ENCODE data around the gene MALAT1.

Gene MALAT1

DNA sequence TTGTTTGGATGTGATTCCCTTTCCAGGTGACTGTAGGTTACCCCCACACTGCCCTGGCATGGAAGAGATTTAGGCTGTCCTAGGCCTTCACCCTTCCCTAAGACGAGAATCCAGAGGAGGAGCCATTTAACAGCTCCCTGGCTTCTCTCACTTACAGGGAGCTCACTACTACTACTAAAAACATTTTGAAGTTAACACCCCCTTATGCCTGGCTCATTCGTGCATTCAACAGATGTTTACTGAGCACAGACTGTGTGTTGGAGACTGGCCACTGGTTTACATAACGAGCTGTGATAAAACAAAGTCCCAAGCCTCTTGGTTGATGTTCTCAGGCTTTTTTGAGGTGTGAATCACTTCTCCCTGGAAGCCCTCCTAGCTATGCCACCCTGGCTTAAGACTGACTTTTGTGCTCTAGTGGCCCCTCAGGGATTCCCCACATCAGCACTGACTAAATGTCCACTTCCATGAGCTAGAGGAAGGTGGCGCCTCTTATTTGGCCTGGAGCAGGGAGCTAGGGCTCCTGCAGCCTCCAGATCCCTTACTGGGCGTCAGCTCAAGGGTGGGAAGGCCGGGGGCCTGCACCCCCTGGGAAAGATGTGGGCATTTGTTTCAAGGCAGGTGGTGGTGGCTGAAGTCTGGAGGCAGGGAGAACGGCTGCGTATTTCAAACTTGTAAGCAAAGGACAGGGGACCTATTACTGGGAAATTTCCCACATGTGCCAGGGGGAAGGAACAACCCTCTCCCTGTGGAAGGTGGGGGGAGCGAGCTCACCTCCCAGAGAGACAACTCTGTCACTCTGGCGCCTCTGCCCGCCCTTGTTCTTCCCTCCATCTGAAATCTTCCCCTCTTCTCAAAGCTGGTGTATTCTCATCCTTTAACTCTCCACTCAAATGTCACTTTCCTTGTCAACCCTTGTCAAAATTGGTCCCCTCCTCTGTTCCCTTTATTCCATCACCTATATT, 19.4 kb upstream of the MALAT1 start:
- FAIRE-seq: no peak

DNA sequence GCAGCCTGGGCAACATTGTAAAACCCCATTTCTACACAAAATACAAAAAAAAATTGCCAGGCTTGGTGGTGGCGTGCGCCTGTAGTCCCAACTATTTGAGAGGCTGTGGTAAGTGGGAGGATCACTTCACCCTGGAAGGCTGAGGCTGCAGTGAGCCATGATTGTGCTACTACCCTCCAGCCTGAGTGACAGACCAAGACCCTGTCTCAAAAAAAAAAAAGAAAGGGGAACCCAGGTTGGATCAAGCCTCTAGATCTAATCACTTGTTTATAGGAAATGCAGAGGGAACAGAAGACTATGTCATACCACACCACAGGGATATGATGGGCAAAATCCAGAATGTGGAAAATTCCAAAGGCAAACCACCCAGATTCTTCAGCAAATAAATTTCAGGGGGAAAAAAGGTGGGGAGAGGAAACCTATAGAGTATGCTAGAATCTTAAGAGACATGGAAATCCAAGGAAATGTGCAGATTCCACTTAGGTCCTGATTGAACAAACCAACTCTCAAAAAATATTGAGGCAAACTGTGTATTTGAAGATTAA, 16.5 kb upstream of the MALAT1 start:
- no peak for FAIRE-seq

DNA sequence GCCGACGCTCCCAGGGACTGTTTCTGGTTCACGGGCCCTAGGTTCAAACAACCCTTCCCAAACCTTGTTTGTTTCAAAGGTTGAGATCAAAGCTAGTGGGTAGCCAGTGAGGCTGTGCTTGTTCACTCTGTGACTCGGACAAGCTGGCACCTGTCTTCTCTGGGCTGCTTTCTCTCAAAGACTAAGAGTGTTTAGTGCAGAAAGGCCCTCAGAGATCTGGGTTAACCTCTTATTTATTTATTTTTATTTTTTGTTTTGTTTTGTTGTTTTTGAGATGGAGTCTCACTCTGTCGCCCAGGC, 13.0 kb upstream of the MALAT1 start:
- no peak for FAIRE-seq

DNA sequence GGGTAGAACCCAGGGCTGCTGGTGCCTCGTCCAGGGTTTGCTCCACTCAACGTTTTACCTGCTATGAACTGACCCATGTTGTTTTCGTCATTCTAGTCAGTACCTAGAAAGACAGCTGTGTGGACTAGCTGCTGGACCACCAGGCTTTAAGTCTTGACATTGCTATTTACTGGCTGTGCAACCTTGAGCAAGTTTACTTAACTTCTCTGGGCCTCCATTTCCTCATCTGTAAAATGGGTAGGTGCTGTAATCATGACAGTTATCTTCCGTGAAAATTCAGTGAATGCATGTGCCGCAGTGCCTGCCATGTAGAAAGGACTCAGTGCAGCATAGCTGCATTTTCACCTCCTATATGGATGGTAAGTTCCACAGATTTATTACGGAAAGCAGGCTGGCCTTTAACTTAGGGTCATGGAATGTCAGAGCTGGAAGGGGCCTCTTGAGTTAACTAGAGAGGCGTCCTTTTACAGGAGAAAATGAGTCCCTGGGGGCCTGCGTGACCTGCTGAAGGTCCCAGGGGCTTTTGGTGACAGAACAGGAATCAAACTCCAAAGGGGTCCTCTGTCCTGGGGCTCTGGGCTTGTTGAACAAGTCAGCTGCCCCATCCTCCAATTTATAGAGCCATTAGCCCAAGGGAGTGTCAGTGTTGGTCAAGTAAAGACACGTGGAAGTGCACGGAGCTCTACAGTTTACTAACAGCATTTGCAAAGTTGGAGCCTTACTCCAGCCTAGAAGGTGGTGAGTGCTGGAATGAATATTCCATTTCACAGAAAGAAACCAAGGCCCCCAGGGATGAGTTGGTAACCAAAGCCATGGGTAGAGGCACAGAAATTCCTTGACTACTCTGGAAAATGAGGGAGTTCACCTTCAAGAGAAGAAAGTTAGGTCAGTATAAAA, 12.0 kb upstream of the MALAT1 start:
- no peak for FAIRE-seq

DNA sequence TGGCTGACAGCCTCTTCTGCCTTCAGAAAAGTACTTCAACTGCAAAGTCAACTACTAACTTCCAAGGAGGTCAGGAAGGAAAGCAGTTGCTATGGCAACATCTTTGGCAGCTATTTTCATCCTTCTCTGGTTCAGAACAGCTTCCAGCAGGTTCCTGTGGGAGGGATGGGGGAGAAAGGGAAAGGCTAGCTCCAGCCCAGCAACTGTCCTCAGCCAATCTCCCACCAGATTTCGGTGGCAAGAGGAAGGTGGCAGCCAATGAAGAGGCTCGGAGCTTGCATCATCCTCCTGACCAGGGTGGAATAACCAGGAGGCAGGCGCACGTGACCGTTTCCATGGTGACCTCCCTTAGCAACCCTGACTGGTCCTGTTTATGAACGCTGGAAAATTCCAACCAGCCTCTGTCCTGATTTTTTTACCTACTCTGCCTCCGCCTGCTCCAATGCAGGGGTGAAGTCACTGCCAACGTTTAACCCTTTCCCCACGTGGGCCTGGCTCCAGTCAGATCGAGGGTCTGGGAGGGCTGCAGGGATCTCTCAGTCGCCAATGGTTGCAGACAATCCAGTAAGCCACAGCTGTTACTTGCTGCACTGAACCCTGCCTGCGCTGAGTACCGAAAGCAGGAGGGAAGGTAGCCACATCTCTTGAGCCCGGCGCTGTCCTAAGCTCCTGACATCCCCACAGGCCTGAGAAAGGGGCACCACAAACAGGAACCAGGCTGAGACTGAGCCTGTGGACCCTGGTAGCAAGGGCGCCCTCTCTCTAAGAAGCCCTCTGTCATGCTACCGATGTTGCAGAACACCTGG, 11.2 kb upstream of the MALAT1 start:
- peak; percentile 99 for FAIRE-seq

DNA sequence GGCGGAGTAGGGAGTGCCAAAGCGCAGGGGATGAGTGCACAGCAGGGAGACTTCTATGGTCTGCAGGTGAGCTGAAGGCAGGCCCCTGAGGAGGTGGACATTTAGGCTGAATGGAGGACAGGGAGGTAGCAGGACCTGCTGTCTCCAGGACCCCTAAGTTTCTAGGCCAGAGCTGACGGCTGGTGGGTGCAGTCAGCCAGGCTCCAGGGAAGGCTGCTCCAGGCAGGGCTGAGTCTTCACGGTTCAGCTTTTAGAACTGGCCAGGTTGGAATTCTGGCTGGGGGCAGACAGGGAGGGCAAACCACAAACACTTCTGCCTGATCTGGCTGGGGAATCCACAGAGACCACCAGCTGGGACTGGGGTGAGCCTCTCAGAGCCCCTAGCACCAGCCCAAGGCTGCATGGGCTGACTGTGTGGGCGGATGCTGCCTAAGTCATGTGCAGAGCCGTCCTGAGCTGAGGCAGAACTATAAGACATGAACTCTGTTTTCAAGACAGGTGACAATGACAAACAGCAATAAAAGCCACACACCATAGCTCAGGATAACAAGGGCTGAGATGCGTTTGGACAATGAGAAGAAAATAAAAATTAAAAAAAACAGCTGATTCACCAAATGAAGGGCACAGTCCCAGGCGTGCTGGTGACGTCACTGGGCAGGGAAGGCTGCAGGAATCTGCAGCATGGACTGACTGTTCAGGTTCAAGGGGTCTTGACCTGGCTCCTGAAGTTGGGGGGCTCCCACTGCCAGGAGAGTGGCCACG, 10.4 kb upstream of the MALAT1 start:
- no peak for FAIRE-seq

DNA sequence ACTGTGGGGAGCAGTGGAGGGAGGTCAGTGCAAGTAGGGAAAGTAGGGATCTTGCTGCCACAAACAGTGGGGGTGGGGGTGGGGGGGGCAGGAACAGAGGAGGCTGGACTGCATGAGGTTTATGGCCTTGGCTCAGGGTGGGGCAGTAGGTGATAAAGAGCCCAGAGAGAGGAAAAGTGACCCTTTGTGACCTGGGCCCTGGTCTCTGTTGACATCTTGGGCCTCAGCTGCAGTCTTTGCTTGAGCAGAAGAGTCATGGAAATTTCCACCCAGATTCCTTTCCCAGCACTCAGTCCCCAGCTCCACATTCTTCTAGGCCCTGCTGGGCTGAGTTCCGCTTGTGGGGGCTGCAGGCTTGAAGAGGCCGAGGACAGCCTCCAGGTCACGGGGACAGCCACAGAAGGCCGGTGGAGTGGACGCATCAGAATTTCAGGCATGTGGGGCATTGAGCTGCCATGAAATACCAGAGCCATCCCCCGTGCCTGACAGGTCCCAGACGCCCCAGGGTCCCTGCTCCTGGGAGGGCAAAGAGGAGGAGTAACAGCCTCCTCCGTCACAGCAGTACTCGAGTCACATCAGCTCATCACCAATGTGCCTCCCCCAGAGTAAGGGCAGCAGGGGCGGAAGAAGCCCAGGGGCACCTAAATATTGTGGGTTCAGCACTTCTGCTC, 9.7 kb upstream of the MALAT1 start:
- peak; percentile 83 for FAIRE-seq

DNA sequence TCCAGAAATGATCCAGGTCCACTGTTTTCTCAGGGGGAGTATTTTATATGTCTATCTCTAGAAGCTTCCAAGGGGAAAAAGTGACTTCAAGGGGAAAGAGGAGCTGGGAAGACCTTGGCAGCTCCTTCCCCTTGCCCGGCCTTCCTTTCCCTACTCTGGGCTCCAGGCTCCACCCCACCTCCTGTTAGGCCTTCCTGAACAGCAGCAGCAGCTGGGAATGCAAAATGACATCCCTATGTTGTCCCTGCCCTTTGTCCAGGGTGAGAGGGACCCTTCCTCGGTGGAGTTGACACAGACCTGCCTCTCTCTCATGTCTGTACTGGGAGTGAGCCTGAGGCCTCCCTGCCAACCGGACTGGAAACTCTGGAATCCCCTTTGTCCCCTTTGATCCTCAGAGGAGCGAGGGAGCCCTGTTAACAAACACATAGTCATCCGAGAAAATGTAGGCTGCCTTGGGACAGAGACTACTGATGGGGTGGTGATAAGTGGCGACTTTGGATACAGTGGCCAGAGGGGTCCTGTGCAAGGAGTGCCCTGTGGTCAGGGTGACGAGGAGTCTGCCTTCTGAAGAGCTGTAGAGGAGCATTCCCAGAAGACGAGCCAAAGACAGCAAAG, 9.0 kb upstream of the MALAT1 start:
- FAIRE-seq: no peak

DNA sequence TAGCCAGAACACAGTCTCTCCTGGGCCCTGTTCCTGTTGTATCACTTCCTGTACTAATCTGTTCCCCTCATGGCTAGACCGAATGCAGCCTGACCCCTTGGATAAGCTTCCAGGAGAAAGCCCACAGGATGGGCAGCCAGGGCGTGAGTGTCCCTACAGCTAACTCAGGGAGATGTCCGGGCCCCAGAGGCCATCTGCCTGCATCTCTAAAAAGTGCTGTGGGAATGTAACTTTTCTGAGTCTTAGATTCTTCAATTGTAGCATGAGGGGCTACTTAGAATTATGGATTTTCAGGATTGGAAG, 7.7 kb upstream of the MALAT1 start:
- FAIRE-seq: no peak

DNA sequence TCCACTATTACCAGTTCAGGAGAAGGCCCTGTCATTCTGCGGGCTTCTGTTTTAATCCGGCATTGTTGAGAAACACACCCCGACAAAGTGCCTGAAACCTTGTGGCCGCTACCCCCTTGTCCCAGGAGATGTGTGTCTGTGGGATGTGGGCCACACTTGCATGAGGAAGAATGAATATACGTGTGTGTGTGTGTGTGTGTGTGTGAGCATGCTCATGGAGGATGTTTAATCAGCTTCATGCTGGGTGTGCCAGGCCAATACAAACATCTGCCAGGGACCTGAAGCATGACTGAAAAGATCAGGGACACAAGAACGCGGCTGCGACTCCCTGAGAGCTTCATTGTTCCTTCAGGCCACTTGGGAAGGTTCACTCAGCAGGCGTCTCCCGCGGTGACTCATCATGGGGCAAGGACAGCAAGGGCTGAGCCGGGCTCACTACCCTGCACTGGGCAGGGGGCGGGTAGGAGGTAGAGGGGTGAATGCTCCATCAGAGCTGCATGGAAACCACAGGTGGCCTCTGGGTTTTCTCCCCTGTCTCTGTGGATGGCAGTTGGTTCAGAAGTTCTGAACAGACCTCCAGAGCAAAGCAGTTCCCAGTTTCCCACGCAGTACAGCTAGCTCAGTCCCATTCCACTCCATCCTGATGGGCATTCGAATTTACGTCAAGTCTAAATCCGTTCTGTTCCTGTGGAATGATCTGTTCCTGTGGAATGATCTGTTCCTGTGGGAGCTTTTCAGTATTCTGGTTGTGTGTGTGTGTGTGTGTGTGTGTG, 7.0 kb upstream of the MALAT1 start:
- FAIRE-seq: no peak

DNA sequence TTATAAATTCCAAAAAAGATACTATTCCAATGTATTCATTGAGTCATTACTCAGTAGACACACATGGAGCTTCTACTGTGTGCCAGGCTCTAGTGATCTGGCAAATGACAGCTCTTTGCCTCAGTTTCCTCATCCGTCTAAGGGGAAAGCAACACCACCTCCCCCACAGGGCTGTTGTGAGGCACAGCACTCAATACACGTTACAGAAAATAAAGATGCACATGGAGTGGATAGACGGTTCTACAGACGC, 6.5 kb upstream of the MALAT1 start:
- no peak for FAIRE-seq

DNA sequence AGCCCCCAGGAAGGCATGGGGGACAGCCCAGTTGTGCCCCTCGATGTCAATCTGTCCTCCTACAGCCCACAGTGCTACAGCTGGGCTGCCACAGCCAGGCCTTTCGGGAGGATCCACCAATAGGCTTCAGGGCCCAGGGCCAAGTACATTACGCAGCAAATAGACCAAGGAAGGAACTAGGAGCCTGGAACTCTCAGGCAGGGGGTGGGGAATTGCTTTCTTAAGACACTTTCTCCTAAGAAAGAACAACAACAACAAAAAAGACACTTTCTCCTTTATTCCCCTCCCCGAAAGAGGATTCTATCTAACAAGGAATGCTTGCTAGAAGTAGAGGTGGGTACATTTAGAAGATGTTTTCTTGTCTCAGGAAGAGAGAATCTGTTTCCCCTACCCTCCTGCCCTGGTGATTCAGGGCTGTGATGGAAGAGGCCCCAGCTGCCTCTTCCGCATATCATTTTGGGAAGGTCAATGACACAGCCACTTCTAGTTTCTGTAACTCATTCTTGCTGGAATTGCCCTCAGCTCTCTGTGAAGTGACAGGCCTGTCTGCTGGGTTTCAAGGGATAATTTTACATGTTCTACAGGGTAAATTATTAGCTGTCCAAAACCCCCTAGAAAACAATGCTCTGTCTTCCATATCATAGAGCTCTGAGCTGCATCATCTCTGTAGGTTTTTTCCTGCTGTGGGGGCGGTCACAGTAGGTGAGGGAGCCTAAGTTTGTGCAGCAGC, 6.0 kb upstream of the MALAT1 start:
- FAIRE-seq: no peak

DNA sequence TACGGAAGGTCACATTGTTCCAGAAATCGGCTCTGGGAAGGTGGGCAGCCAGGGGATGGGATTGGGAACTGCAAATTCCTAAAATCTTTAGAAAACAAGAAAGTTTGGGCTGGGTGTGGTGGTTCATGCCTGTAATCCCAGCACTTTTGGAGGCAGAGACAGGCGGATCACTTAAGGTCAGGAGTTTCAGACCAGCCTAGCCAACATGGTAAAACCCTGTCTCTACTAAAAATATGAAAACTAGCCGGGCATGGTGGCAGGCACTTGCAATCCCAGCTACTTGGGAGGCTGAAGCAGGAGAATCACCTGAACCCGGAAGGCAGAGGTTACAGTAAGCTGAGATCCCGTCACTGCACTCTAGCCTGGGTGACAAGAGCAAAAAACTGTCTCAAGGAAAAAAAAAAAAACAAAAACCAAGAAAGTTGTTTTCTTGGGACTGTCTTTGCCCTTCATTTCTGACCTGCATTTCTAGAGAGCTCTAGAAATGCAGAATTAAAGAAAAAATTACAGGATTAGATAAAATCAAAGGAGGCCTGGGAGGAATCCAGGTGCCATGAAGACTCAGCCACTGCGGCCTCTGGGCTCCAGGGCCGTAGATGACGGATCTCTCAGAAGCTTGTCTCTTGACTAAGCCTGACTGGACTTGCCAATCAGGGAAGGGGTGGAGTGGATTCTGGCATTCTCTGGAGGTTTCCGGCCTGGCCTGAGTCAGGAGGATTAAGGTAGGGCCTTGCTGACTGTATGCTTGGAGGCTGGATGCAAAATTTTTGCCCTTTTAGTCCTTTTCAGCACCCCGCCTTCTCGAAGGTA, 5.3 kb upstream of the MALAT1 start:
- peak; percentile 93 for FAIRE-seq

DNA sequence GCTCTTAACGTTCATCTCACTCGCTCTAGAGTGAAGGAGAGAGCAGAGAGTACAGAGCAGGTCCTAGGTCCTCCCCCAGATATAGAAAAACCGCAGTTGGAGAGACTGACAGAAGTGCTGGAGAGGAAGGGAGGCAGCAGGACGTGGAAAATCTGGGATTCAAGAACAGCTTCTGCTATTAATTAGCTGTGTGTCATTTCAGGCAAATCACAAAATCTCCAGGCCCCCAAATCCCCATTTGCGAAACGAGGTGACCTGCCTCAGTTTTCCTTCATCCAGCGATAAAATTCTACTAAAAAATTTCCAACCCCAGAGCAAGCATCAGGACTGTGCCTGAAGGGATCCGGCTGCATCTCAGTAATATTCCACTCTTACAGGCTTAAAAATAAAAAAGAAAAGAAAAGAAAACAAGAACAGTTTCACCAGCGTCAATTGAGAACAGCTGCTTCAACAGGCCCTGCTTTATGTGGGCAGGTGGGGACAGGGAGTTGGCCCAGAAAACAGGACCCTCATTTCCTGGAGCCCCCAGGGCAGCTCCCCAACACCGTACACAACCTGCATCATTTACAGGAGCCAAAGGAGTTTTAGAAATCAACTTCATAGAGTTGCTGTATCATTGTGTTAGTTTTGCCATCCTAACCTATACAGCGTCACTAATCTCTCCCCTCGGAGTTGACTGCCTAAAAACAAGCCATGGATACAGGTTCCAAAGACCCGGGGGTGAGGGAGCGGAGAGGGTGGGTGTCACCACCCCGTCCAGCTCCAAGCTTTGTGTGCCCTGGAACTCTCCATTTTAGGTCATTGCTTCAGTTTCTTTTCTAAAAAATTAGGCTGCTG, 2.3 kb upstream of the MALAT1 start:
- FAIRE-seq: no peak

DNA sequence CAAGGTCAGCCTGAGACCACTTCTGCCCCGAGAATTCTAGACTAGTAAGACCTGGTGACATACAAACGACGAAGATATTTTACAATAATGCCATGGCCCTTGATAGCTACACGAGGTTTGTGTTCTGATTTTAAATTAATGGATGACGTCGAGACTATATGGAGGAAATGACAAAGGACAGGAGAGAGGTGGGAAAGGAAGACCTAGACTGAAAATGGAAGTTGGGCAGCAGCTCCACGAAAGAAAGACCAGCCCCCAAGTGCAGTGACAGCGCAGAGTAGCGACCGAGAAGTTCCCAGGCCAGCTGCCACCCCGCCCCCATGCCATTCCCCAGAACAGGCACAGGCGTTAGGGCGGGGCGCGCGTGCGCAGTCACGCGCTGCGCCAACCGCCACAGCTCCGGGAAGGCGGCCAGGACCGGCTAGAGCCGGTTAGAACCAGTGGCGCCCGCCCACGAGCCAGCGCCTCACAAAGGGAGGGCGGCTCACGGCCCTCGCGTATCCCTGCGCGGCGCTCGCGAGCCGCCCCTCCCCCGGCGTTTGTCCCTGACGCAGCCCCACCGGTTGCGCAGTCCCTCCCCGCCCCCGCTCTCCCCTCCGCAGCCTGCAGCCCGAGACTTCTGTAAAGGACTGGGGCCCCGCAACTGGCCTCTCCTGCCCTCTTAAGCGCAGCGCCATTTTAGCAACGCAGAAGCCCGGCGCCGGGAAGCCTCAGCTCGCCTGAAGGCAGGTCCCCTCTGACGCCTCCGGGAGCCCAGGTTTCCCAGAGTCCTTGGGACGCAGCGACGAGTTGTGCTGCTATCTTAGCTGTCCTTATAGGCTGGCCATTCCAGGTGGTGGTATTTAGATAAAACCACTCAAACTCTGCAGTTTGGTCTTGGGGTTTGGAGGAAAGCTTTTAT, 1.5 kb upstream of the MALAT1 start:
- FAIRE-seq: peak; percentile 87

DNA sequence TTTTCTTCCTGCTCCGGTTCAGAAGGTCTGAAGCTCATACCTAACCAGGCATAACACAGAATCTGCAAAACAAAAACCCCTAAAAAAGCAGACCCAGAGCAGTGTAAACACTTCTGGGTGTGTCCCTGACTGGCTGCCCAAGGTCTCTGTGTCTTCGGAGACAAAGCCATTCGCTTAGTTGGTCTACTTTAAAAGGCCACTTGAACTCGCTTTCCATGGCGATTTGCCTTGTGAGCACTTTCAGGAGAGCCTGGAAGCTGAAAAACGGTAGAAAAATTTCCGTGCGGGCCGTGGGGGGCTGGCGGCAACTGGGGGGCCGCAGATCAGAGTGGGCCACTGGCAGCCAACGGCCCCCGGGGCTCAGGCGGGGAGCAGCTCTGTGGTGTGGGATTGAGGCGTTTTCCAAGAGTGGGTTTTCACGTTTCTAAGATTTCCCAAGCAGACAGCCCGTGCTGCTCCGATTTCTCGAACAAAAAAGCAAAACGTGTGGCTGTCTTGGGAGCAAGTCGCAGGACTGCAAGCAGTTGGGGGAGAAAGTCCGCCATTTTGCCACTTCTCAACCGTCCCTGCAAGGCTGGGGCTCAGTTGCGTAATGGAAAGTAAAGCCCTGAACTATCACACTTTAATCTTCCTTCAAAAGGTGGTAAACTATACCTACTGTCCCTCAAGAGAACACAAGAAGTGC, 661 bp upstream of the MALAT1 start:
- FAIRE-seq: no peak

DNA sequence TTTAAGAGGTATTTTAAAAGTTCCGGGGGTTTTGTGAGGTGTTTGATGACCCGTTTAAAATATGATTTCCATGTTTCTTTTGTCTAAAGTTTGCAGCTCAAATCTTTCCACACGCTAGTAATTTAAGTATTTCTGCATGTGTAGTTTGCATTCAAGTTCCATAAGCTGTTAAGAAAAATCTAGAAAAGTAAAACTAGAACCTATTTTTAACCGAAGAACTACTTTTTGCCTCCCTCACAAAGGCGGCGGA, 193 bp upstream of the MALAT1 start:
- peak; percentile 87 for FAIRE-seq

Measured in G401.6 (cell line).